Left ventricle myocardium inferior (tissue), 1 donor: Measurements from ENCODE around the gene EMILIN2. TPM values are rescaled to one million over a fixed set of nuclear protein-coding genes. Genes with fewer than 3 reads are reported as not detected.
"Not testable (repeated sequence)": the region's sequence is repeated elsewhere in the genome, so short reads cannot be mapped to it uniquely, and the experiment has no call there.

Experiments used
- DNase-seq: peaks from one replicate; pipeline ENCODE4 v3.0.0-alpha.2; 2020
- H3K27ac ChIP-seq: fragments of 200-600 bp; replicated peaks from 2 replicates; pipeline ENCODE4 v1.8.0; 2021
- H3K27me3 ChIP-seq: fragments of 200-600 bp; 2 replicates; pipeline ENCODE4 v1.8.0; 2021; ENCODE audit warnings: low read depth
- H3K36me3 ChIP-seq: fragments of 200-600 bp; 2 replicates; pipeline ENCODE4 v1.8.0; 2021
- H3K4me1 ChIP-seq: fragments of 200-600 bp; 2 replicates; pipeline ENCODE4 v1.8.0; 2021
- H3K4me3 ChIP-seq: fragments of 200-600 bp; 2 replicates; pipeline ENCODE4 v1.8.0; 2021; ENCODE audit warnings: mild to moderate bottlenecking, moderate library complexity
- H3K9me3 ChIP-seq: fragments of 200-600 bp; replicated peaks from 2 replicates; pipeline ENCODE4 v1.8.0; 2021
- intact Hi-C: fragments of 100-400 bp; cut with micrococcal nuclease; formaldehyde crosslinking; loops from one replicate; pipeline ENCODE4 v1.11.0; 2022
- total RNA-seq: library from RNA; stranded (reverse); fragmentation: NEBNext Ultra II Directional; extraction: Animal tissue kit (Norgen Biotek cat#: 25700); gene quantifications from one replicate; pipeline ENCODE4 v1.2.1, GENCODE V29; 2021
- TF ChIP-seq, protein P1 (sequence below): fragments of 200-600 bp; IDR thresholded peaks from 2 replicates; pipeline ENCODE4 v1.8.0; 2021; ENCODE audit warnings: antibody characterized with exemption, mild to moderate bottlenecking, borderline replicate concordance
- donor health status: DM: no; HTN: yes; CAD: no; lungs with severe emphysema.

Gene EMILIN2
- total RNA-seq, 1 donor from 2014 or later, result 12.4 TPM

- Histone ChIP-seq H3K27ac (no peak overlapping the region), H3K4me3 (no peak overlapping the region), H3K36me3 (no peaks in the 10 kb centered on the region), H3K9me3 (peaks cover 13% of the 10 kb centered on the region), H3K4me1 (peaks cover 8% of the 10 kb centered on the region), H3K27me3 (no peaks in the 10 kb centered on the region)
- TF ChIP-seq, protein P1, sequence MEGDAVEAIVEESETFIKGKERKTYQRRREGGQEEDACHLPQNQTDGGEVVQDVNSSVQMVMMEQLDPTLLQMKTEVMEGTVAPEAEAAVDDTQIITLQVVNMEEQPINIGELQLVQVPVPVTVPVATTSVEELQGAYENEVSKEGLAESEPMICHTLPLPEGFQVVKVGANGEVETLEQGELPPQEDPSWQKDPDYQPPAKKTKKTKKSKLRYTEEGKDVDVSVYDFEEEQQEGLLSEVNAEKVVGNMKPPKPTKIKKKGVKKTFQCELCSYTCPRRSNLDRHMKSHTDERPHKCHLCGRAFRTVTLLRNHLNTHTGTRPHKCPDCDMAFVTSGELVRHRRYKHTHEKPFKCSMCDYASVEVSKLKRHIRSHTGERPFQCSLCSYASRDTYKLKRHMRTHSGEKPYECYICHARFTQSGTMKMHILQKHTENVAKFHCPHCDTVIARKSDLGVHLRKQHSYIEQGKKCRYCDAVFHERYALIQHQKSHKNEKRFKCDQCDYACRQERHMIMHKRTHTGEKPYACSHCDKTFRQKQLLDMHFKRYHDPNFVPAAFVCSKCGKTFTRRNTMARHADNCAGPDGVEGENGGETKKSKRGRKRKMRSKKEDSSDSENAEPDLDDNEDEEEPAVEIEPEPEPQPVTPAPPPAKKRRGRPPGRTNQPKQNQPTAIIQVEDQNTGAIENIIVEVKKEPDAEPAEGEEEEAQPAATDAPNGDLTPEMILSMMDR, result no peak
- intact Hi-C loops, result no loop called here
- no peak for DNase-seq
Observed at GRCh38 chr18:2823202-2823601, 23.6 kb upstream of the EMILIN2 start.

GRCh38 chr18:2823966-2824365, 22.8 kb upstream of the EMILIN2 start:
- Histone ChIP-seq H3K4me1 (peaks cover 8% of the 10 kb centered on the region), H3K27me3 (no peaks in the 10 kb centered on the region), H3K36me3 (no peaks in the 10 kb centered on the region), H3K9me3 (peaks cover 5% of the 10 kb centered on the region), H3K4me3 (no peak overlapping the region), H3K27ac (no peak overlapping the region)
- DNase-seq, result no peak
- intact Hi-C loops, result no loop called here
- TF ChIP-seq, protein P1, result no peak

DNA sequence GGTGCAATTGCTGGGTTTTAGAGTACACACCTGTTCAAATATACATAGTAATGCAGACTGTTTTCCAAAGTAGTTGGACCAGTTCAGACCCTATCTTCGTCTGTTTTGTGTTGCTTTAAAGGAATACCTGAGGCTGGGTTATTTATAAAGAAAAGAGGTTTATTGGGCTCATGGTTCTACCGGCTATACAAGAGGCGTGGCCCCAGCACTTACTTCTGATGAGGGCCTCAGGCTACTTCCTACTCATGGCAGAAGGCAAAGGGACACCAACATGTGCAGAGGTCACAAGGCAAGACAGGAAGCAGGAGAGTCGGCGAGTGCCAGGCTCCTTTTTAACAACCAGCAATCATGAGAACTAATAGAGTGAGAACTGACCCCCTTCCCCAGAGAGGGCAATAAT, 21.9 kb upstream of the EMILIN2 start:
- H3K27me3 ChIP-seq, result no peaks in the 10 kb centered on the region
- intact Hi-C loops, result no loop called here
- H3K27ac ChIP-seq, result no peak overlapping the region
- H3K4me3 ChIP-seq, result no peak overlapping the region
- H3K9me3 ChIP-seq, result peaks cover 5% of the 10 kb centered on the region
- no peak for DNase-seq
- TF ChIP-seq, protein P1, result no peak
- peaks cover 8% of the 10 kb centered on the region for H3K4me1 ChIP-seq
- H3K36me3 ChIP-seq, result no peaks in the 10 kb centered on the region

DNA sequence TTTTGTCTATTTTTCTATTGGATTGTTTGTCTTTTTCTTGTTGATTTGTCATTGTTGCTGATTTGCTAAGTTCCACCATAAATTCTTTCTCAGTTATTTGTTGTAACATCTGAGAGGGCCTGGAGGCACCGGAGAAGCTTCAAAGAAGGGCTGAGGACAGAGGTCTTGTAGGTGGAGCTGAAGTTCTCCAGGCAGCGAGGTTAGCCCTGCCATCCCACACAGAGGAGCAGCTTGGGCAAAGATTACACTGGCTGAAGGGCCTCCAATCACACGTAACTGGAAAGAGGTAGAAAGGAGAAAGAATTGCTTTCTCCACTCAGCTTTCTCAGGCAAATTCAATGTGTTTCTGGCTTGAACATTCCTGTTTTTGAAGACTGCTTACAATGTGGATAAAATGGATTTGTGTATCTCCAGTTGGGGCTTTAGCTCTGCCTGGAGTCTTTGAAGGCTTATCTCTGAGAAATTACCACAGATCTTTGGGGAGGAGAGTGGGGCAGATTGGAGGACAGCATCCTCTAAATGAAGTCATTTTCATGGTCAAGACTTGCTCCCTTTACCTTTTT, 21.1 kb upstream of the EMILIN2 start:
- intact Hi-C loops, result no loop called here
- no peak for DNase-seq
- peaks cover 8% of the 10 kb centered on the region for H3K4me1 ChIP-seq

DNA sequence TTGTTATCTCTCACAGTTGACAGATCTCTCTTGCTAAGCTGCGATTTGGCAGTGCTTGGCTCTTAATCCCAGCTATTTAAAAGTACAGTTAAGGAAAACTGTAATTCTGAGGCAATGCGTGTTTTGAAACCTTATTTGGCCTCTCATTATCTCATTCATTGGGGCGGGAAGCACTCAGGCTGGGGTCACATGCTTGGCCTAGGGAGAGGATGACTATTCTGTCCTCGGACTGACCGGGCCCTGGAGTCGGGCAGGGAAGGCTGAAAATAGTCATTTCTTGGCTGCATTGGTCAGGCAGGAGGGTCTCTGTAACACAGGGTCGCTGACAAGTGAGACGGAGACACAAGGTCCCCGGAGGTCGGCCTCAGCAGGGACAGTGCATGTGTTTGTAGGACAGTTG, 20.2 kb upstream of the EMILIN2 start:
- intact Hi-C loops, result no loop called here
- peaks cover 5% of the 10 kb centered on the region for H3K9me3 ChIP-seq
- H3K4me3 ChIP-seq, result no peak overlapping the region
- H3K36me3 ChIP-seq, result no peaks in the 10 kb centered on the region
- no peaks in the 10 kb centered on the region for H3K27me3 ChIP-seq
- peaks cover 8% of the 10 kb centered on the region for H3K4me1 ChIP-seq
- no peak for DNase-seq
- TF ChIP-seq, protein P1, result no peak
- H3K27ac ChIP-seq, result no peak overlapping the region

More for the DNA sequence above, 21.1 kb upstream of the EMILIN2 start:
- Histone ChIP-seq H3K4me3 (no peak overlapping the region), H3K27ac (no peak overlapping the region), H3K36me3 (no peaks in the 10 kb centered on the region), H3K27me3 (no peaks in the 10 kb centered on the region), H3K9me3 (peaks cover 5% of the 10 kb centered on the region)
- TF ChIP-seq, protein P1, result no peak

DNA sequence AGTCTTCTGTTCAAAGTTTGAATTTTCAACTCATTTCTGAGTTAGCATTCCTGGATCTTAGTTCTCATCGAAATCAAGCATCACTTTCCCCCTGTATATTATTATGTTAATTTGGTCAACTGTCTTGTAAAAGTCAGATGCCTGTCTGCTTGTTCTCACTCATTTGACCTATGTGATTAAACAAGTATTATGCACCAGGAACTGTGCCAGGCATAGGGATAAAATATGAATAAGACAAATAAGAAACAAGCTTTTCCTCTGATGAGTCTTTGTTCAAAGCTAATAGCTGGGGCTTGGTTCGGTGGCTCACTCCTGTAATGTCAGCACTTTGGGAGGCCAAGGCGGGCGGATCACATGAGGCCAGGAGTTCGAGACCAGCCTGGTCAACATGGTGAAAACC, 19.7 kb upstream of the EMILIN2 start:
- no peak overlapping the region for H3K27ac ChIP-seq
- TF ChIP-seq, protein P1, result no peak
- intact Hi-C loops, result no loop called here
- peaks cover 8% of the 10 kb centered on the region for H3K4me1 ChIP-seq
- H3K27me3 ChIP-seq, result no peaks in the 10 kb centered on the region
- H3K4me3 ChIP-seq, result no peak overlapping the region
- no peaks in the 10 kb centered on the region for H3K36me3 ChIP-seq
- no peak for DNase-seq
- H3K9me3 ChIP-seq, result peaks cover 5% of the 10 kb centered on the region

- DNase-seq, H3K36me3 ChIP-seq, H3K27me3 ChIP-seq, H3K27ac ChIP-seq, intact Hi-C loops, H3K4me3 ChIP-seq, H3K9me3 ChIP-seq, H3K4me1 ChIP-seq: not testable (repeated sequence)
Observed at GRCh38 chr18:2836118-2836517, 10.7 kb upstream of the EMILIN2 start.

- H3K4me3 ChIP-seq, intact Hi-C loops, DNase-seq, H3K9me3 ChIP-seq, H3K27ac ChIP-seq, H3K36me3 ChIP-seq, H3K27me3 ChIP-seq, H3K4me1 ChIP-seq: not testable (repeated sequence)
Observed at GRCh38 chr18:2837290-2837689, 9.5 kb upstream of the EMILIN2 start.
